GM04503 (cell line): ENCODE data around the gene BTBD9.

Experiments
- DNase-seq: peaks from one replicate; pipeline ENCODE4 v3.0.0-alpha.2; 2012; ENCODE audit warnings: low read depth

The BTBD9 gene

GRCh38 chr6:38236631-38237030 is 403.1 kb downstream of the BTBD9 start:
- DNase-seq = no peak

DNA sequence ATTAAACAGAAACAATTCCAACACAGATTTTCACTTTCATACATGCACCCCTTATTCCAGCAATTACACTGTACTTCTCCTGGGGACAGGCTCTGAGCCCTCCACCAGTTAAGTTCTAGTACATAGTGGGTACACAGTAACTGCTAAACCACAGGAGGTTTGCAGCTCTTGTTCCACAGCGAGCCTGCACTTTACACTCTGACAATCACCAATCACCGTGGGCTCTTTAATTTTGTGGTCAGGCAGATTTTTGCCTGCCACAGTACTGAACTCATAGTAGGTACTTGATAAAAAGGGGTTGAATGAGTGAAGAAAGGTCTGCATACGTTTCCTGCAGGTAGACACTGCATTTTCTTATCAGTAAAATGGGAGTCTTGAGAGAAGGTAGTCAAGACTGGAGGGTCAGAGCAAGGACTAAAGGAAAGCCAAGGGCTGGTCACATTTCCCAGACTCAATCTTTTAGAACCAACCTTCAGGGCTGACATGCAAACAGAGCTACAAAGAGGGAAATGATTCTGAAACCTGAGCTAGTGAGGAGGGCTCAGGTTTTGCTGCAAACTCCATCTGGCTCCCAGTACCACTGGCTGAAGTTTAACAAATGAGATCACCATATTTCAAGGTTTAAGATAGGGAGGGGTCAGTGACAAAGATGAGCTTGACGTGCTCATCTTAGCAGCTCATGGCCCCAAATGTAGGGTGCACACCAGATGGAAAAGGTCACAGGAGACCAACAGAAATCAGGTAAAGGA is 404.6 kb downstream of the BTBD9 start:
- DNase-seq = no peak

DNA sequence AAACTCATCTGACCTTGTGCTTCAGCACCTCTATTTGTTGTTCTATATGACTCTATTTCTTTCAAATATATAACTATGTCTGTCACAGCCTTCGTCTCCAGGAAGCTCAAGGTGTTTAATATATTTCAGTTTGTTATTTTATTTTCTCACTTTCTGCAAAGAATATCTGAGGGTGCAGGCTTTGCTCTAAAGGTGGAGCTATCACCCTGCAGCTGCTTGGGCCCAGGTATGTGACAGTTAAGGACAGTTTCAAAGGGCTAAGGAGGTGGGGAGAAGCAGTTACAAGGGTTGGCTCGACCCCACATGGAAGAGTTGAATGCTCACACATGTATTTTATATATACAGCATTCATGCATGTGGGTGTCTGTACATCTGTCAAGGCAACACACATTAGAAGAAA is 405.6 kb downstream of the BTBD9 start:
- no peak for DNase-seq

- no peak for DNase-seq
Observed at GRCh38 chr6:38233161-38233791, 406.5 kb downstream of the BTBD9 start.

DNA sequence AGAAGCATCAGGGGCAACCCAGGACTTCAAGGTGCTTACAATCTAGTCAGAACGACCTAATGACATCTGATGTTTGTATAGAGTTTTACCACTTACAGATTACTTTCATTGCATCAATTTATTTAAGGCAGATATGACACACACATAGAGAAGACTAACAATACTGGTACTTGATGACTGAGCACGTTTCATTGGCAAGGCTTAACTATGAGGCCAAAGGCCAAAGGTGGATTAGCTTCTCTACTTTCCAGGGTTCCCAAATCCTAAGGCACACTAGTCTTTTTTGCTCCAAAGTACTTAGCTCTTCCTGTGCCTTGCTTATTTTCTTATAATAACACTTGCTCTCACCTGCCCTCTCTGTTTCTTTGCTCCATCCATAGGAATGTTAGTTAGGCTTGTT is 414.0 kb downstream of the BTBD9 start:
- DNase-seq = no peak

DNA sequence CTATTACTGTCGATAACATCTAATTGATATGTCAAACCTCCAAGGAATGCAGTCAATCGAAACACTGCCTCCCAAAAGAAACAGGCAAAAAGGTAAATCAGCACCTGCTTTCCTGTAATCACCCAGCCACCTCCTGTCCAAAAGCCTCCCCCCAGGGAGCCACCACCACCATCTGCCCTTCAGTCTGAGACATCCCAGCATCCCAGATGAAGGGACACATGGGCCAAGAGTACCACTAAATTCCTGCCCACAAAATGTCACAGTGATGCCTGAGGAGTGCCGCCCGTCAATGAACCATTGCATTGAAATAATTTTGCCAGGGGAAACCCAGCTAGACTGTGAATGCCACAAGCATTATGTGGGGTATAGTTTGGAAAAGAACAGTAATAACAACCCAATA is 418.5 kb downstream of the BTBD9 start:
- DNase-seq = no peak

- no peak for DNase-seq
Observed at GRCh38 chr6:38220069-38220723, 419.5 kb downstream of the BTBD9 start.

DNA sequence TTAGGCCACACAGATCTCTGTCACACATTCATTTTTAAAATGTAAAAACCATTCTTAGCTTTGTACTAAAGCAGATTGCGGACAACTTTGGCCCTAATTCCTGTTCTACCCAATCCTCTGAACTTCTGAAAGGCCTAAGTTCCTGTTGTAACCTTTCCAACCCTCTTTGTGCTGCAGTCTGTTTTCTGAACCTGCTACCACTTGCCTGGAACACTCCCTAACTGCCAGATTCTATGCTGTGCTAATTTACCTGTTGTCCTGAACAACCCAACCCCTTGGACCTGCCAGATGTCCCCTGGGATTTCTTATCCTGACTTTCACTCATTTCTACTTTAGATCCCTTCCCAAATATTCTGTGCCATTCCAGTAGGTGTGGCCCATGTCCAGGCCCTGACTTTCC is 421.5 kb downstream of the BTBD9 start:
- no peak for DNase-seq

DNA sequence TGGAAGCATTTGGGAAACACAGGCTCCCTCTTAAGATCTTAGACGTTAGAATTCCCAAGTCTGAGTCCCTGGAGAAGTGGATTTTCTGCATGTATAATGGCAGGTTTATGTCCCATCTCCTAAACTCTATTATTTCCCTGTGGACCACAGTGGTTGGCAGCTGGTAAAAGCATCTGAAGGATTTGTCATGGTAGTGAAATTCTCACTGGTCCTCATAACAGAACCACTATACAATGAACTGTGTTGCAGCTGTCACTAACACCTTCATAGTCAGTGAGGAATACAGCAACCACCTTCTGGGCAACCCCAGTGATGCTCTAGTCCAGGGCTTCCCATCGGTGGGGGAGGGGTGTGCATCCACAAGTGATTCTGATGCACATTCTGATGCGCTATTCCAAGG is 423.3 kb downstream of the BTBD9 start:
- DNase-seq = no peak

GRCh38 chr6:38215651-38216311 is 423.9 kb downstream of the BTBD9 start:
- no peak for DNase-seq

- no peak for DNase-seq
Observed at GRCh38 chr6:38215225-38215624, 424.5 kb downstream of the BTBD9 start.

GRCh38 chr6:38214159-38214558 is 425.6 kb downstream of the BTBD9 start:
- no peak for DNase-seq

DNA sequence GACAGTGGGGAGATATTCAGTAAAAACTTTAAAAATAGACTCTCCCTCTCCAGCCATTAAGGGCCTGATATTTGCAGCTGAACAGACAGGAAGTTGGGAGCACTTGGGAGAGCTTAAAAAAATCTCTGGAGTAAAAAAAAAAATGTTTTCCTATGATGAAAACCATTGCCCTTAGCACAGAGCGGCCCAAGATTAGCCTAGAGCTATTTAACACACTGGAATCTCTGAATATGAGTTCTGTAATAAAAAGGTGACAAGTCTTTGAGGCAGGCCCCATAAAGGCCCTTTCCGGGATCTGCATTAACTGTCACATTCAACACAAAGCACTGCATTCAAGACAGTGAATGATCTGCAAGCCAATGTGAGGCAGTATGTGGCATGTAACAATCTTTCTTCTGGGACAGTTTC is 426.5 kb downstream of the BTBD9 start:
- no peak for DNase-seq

DNA sequence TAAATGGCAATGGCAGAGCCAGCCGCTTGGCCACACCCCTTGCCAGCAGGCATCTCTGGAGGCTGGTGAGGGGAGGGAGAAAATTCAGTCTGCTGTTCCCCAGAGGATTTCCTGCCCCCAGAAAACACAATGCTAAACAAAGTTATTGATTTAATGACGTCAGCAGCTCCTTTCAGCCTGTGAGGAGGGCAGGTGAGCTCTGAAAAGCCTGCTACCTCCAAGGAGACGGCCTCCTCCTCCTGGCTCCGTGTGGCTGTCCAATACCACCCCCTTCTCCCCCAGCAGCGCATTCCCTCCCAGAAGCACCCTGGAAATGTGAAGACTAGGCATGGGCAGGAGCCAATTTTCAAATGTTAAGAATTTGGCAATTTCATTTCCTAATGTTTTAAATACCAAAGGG is 427.1 kb downstream of the BTBD9 start:
- DNase-seq = no peak

DNA sequence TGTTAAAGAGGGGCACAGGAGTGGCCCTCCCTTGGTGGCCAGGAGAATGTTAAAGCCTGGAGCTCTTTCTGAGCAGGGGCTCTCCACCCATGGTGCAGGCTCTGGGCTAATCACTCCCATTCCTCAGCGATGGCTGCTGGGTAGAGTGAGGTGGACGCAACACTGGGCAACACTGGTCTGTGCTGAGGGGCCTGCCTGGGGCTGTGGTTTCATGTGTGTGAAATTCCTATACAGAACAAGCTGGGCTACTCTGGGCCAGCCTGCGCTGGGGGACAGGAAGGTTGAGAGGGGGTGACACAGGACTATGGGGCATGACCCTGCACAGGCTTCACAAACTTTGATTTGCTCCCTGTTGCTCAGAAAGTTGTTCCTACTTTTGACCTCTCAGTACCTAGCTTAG is 427.6 kb downstream of the BTBD9 start:
- no peak for DNase-seq

DNA sequence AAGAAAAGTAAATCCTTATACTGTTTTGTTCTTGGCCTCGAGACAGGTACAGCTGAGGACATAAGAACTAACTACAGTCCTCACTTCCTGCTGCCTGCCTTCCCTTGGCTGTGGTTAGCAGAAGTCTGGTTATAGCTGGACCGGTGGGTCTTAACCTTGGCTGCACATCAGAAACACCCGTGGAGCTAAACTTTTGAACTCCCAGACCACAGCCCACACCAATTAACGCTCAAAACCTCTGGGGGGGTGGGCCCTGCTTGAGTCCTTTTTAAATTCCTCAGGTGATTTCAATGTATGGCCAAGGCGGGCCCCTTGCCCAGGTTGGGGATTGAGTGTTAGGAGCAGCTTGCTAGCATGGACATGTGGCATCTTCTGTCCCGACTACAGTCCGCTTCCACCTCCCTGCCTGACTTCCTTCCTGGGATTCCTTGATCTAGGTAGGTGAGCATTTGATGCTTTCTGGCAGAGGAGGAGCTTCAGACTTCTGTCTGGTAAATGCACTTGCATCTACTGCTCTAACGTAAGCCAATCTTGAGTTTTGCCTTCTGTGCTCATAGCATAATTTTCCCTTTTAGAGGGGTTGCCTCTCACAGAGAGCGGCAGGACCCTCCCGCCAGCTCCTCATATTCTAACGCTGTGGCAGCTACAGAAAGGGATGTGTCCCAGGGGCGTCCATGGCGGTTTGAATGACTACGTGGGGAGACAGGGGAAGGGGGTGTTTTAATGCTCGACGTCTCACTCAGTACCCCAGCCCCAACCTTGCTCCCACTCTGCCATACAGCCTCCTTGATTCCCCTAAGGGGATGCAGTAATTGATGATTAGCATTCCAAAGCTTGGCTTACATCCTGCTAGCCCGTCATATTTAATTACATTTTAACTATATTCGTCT is 430.1 kb downstream of the BTBD9 start:
- no peak for DNase-seq

GRCh38 chr6:38208028-38208427 is 431.7 kb downstream of the BTBD9 start:
- DNase-seq = no peak

DNA sequence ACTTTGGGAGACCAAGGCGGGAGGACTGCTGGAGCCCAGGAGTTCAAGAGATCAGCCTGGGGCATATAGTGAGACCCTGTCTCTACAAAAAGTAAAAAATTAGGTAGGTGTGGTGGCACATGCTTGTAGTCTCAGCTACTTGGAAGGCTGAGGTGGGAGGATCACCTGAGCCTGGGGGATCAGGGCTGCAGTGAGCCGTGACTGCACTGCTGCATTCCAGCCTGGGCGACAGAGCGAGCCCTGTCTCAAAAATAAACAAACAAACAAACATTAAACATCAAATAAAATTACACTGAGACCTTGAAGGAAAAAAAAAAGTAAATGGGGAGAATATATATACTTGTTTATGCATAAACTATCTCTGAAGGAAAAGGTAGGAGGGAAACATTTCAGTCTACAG is 432.4 kb downstream of the BTBD9 start:
- DNase-seq = no peak

GRCh38 chr6:38198219-38198618 is 441.5 kb downstream of the BTBD9 start:
- DNase-seq = no peak

DNA sequence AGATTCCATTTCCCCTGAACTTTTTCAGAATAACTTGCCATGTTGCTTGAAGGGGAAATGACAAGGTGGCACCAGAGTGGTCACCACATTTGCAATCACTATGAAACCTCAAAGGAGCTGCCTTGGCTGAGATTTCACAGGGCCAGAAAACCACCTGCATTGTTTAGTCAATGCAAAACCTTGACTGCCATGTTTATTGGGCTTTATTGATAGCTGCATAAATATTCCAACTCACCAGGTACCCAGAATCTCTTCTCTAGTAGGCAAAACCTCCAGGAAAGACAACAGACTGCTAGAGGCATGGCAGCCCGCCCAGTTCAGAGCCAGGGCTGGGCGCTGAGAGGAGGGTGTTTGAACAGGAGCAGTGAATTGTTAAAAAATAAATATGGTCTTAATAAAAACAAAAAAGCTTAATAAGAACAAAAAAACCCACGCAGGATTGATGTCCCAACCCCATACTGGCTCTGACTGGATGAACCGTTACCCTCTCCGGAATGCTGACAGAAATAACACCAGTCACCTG is 444.6 kb downstream of the BTBD9 start:
- DNase-seq = no peak

DNA sequence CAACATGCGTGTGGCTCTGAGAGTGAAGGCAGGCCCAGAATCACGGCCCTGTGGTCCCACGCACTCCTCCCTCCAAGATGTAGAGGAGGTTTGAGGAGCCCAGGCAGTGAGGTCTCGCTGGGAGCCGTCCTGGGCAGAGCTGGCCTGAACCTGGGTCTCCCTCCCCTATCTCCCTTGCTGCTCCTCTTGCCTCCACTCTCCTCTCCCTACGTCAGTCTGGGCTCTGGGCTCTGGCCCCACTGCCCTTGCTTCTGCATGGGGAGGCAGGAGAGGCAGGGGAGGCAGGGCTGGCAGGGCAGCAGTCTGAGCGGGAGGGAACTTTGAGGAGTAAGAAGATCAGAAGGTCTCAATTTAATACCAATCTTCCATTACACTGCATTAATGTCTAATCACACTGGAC is 445.1 kb downstream of the BTBD9 start:
- no peak for DNase-seq

- no peak for DNase-seq
Observed at GRCh38 chr6:38194282-38194572, 445.5 kb downstream of the BTBD9 start.
